Fibroblast of the conjunctiva (primary cell): ENCODE data around the gene CRB2.

ENCODE experiments used
- DNase-seq: peaks from one replicate; pipeline ENCODE4 v3.0.0-alpha.2; 2010; ENCODE audit warnings: low read depth

CRB2 gene

GRCh38 chr9:123348317-123348992, 7.5 kb upstream of the CRB2 start:
- DNase-seq = no peak

- DNase-seq = no peak
Observed at GRCh38 chr9:123349033-123349432, 7.0 kb upstream of the CRB2 start.

GRCh38 chr9:123349691-123350480, 6.1 kb upstream of the CRB2 start:
- no peak for DNase-seq

- DNase-seq = no peak
Observed at GRCh38 chr9:123350590-123351310, 5.2 kb upstream of the CRB2 start.

- no peak for DNase-seq
Observed at GRCh38 chr9:123353041-123353440, 3.0 kb upstream of the CRB2 start.

GRCh38 chr9:123353984-123354591, 1.9 kb upstream of the CRB2 start:
- no peak for DNase-seq

DNA sequence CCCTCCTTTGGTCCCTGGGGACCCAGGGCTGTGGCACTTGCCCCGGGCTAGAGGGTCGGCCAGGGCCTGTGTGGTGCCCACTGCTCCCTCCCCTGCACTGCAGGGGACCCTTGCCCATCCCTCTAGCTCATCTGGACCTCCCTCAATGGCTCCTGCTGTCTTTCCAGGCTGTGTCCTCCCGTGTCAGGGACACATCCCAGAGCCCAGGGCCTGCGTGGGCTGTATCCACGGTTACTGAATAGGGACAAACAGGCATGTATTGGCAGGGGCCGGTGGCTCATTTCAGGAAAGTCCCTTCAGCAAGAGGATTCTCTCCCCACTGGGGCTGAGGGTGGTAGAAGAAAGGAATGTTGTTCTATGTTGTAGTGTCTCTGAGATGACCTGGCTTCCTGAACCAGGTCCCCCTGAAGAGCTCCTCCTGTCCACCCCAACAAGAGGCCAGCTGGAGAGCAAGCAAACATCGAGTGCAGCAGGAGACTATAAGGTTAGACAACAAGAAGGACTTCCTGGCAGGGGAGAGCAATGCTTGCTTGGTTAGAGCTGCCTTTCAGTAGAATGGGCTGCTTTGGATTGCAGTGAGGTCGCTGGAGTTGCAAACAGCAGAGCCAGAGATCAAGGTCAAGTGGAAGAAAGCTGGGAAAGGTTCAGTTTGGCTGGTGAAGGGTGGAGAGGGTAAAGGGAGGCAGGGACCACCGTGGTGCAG, 1.0 kb upstream of the CRB2 start:
- no peak for DNase-seq

- no peak for DNase-seq
Observed at GRCh38 chr9:123356851-123357742, 1.1 kb downstream of the CRB2 start.

DNA sequence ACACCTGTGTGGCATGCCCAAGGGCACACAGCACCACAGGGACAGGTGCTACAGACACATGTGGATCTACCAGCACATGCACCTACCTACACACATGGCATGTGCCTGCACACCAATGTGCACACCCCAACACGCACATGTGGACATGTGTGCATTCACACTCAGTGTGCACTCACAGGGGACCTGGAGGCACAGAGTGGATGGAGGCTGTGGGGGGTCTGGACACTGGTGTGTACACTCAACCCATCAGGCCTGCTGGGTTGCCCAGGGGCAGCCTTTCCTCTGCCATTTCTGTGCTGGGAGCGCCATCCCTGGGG, 1.7 kb downstream of the CRB2 start:
- DNase-seq = no peak

- no peak for DNase-seq
Observed at GRCh38 chr9:123358181-123358905, 2.3 kb downstream of the CRB2 start.

- no peak for DNase-seq
Observed at GRCh38 chr9:123359106-123359505, 3.1 kb downstream of the CRB2 start.

DNA sequence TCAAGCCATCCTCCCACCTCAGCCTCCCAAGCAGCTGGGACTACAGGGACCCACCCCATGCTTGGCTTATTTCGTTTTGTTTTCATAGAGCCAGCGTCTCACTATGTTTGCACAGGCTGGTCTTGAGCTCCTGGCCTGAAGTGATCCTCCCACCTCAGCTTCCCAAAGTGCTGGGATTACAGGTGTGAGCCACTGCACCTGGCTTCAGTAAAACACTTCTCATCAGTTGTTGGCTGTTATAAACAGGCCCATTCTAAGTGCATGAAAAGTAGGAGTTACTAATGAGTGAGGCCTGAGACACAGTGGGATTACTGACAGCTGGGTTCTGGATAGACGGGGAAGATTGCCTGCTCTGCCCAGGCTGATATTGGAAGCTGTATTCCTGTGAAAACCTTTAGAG, 3.5 kb downstream of the CRB2 start:
- DNase-seq = no peak

GRCh38 chr9:123360161-123361085, 4.4 kb downstream of the CRB2 start:
- DNase-seq = no peak

DNA sequence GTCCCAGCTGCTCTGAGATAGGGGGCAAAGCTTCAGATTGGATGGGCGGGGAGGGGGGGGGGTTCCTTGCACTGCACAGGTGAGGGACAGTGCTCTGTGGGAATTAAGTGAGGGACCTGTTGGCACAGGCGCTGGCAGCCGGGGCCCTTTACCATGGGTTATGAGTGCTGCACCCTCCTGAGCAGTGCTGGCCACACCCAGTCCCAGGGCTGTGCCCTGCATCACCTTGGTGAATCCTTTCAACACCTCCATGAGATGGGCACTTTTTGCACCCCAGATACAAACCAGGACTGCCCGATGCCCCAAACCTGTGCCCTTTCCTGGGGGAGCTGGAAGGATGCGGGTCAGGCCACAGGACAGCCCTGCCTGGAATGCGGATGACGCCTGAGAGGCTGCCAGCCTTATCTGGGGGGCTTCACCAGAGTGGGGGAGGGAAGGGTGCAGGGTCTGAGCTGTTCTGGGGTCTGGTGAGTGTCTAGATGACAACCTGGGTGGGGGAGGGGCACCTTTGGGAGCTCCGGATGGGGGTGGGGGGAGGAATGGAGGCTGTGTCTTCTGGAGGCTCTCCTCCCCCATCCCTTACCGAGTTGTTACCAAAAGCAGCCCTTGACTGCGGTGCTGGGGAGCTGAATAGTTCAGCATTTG, 5.2 kb downstream of the CRB2 start:
- no peak for DNase-seq

GRCh38 chr9:123361731-123362510, 5.9 kb downstream of the CRB2 start:
- no peak for DNase-seq

DNA sequence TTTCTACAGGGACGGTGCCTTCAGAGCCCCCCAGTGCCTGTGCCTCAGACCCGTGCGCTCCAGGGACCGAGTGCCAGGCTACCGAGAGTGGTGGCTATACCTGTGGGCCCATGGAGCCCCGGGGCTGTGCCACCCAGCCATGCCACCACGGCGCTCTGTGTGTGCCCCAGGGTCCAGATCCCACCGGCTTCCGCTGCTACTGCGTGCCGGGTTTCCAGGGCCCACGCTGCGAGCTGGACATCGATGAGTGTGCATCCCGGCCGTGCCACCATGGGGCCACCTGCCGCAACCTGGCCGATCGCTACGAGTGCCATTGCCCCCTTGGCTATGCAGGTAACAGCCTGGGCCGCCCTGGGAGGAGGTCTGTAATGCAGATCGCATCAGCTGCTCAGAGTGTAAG, 6.9 kb downstream of the CRB2 start:
- no peak for DNase-seq

GRCh38 chr9:123364241-123364824, 8.3 kb downstream of the CRB2 start:
- DNase-seq = no peak
